HepG2 (cell line): ENCODE data around the gene C1QTNF3. TPM values are rescaled to one million over a fixed set of nuclear protein-coding genes. Genes with fewer than 3 reads are reported as not detected.
A peak's percentile ranks its signal among the peaks of the same experiment; 100 is the strongest.

Experiments used
- ATAC-seq: fragments of 200-7000 bp; cut with Tn5 transposase; 3 replicates; pipeline ENCODE4 v1.9.1; 2020; ENCODE audit warnings: mild to moderate bottlenecking, moderate library complexity
- BruUV-seq: library from RNA; stranded (reverse); fragments of 400-500 nt; replicated peaks from 2 replicates; lab custom pipeline; 2021; lab: Mats Ljungman, UMichigan
- CTCF ChIA-PET: fragments of 300-600 bp; formaldehyde crosslinking; extraction: SDS; loops from one replicate; lab custom pipeline; 2021; ENCODE audit warnings: low total read pairs, inconsistent platforms, low intra/inter-chr PET ratio; lab: Yijun Ruan, JAX
- POLR2A ChIA-PET: fragments of 350-600 bp; sonication (Branson Sonifier 250); formaldehyde crosslinking; loops from one replicate; lab custom pipeline; 2020; ENCODE audit warnings: antibody characterized with exemption, inconsistent platforms; lab: Yijun Ruan, JAX
- DNase-seq: peaks from one replicate; pipeline ENCODE4 v3.0.0-alpha.2; 2015; ENCODE audit warnings: low spot score
- FAIRE-seq: peaks from 3 replicates; lab custom pipeline; 2011; peaks lifted over from hg19 to GRCh38; lab: Jason Lieb, UNC
- H2AFZ ChIP-seq: one replicate; pipeline ENCODE4 v1.6.1; 2011; ENCODE audit warnings: low read length, inconsistent platforms
- H3K27ac ChIP-seq: fragments of 300-600 bp; 3 replicates; pipeline ENCODE4 v1.8.0; 2011; ENCODE audit warnings: mixed run types, mild to moderate bottlenecking, mixed read lengths, low read length, inconsistent platforms; ENCODE audit not compliant: insufficient read depth; ENCODE audit errors: extremely low read length
- H3K27me3 ChIP-seq, 2 experiments: fragments of 200-600 bp in 1 of 2; 2 replicates in 1 of 2; 3 replicates in 1 of 2; pipeline versions ENCODE4 v1.6.0 to v1.8.0; 2011; ENCODE audit warnings: low read length in 2 of 2, mild to moderate bottlenecking in 2 of 2, moderate library complexity in 2 of 2, inconsistent platforms in 1 of 2; ENCODE audit not compliant: insufficient read depth in 2 of 2, control insufficient read depth in 1 of 2
- H3K36me3 ChIP-seq, 2 experiments: fragments of 200-600 bp in 1 of 2; replicated peaks in 1 of 2; 2 replicates in 1 of 2; 3 replicates in 1 of 2; pipeline versions ENCODE4 v1.5.1 to v1.8.0; 2011; ENCODE audit warnings: low read length in 2 of 2, inconsistent platforms in 1 of 2; ENCODE audit not compliant: insufficient read depth in 2 of 2, control insufficient read depth in 1 of 2
- H3K4me1 ChIP-seq: 2 replicates; pipeline ENCODE4 v1.5.1; 2012; ENCODE audit warnings: low read length, inconsistent platforms; ENCODE audit not compliant: insufficient read depth
- H3K4me2 ChIP-seq: 2 replicates; pipeline ENCODE4 v1.6.0; 2011; ENCODE audit warnings: low read depth, low read length, inconsistent platforms
- H3K4me3 ChIP-seq, 3 experiments: fragments of 200-600 bp in 1 of 3; sonication (generic), shearing (Covaris generic) in 1 of 3; replicated peaks in 1 of 3; 2 replicates each; pipeline ENCODE4 v1.5.1; 2011 to 2016; ENCODE audit warnings: low read length in 3 of 3, inconsistent platforms in 2 of 3, low read depth in 2 of 3, mild to moderate bottlenecking in 2 of 3, control low read depth in 1 of 3, mixed read lengths in 1 of 3; ENCODE audit not compliant: insufficient read depth in 1 of 3
- H3K79me2 ChIP-seq: one replicate; pipeline ENCODE4 v1.6.1; 2011; ENCODE audit warnings: low read length, inconsistent platforms; ENCODE audit not compliant: insufficient read depth
- H3K9ac ChIP-seq: 2 replicates; pipeline ENCODE4 v1.6.0; 2011; ENCODE audit warnings: mild to moderate bottlenecking, low read depth, low read length, inconsistent platforms; ENCODE audit not compliant: insufficient read depth
- H3K9me3 ChIP-seq: 2 replicates; pipeline ENCODE4 v1.5.1; 2012; ENCODE audit warnings: mild to moderate bottlenecking, low read length
- H4K20me1 ChIP-seq: 2 replicates; pipeline ENCODE4 v1.6.0; 2011; ENCODE audit warnings: inconsistent platforms, mild to moderate bottlenecking, low read length, moderate library complexity; ENCODE audit not compliant: insufficient read depth
- BORCS8-MEF2B ChIP-seq: sonication (generic); formaldehyde crosslinking; IDR thresholded peaks from 2 replicates; pipeline ENCODE4 v1.8.0; 2022; ENCODE audit warnings: mild to moderate bottlenecking, missing genetic modification reagents
- EZH2 ChIP-seq: conservative IDR thresholded peaks from 2 replicates; pipeline ENCODE4 v1.6.1; 2012; ENCODE audit warnings: mild to moderate bottlenecking, low read depth, low read length, moderate library complexity
- MLLT10 ChIP-seq: sonication (generic); formaldehyde crosslinking; IDR thresholded peaks from 2 replicates; pipeline ENCODE4 v1.4.0; 2020; ENCODE audit warnings: missing genetic modification reagents
- ZNF564 ChIP-seq: sonication (generic); formaldehyde crosslinking; IDR thresholded peaks from 2 replicates; pipeline ENCODE4 v1.8.1; 2023; ENCODE audit warnings: mild to moderate bottlenecking, missing genetic modification reagents
- WGBS: methylation state at CpG from one replicate; pipeline ENCODE4 v1.1.6; 2017; ENCODE audit warnings: low lambda C conversion rate; 5-methylcytosine and 5-hydroxymethylcytosine counted together
- in situ Hi-C: cut with HindIII; loops from 2 replicates; pipeline ENCODE4 v1.10.0; 2017; ENCODE audit warnings: low pct_unique_long_range_greater_than_20kb; ENCODE audit not compliant: extremely low pct_ligation_motif_present
- intact Hi-C: fragments of 100-400 bp; cut with micrococcal nuclease; formaldehyde crosslinking; loops from one replicate; pipeline ENCODE4 v1.10.0; 2022; ENCODE audit not compliant: unreplicated experiment
- polyA plus RNA-seq, 8 experiments: library from polyadenylated mRNA; depleted of rRNA in 3 of 8; stranded (reverse) in 7 of 8; unstranded in 1 of 8; fragments of >200 nt; fragmentation: Illumina TruSeq in 4 of 8; extraction: Trizol in 4 of 8; gene quantifications; 2 replicates each; pipeline versions ENCODE4 v1.2.1 to v1.2.3, GENCODE V29; 2011 to 2016; ENCODE audit warnings: low read depth in 4 of 8, missing spikeins in 1 of 8, mixed read lengths in 1 of 8; ENCODE audit not compliant: insufficient read depth in 1 of 8
- total RNA-seq, 5 experiments: library from RNA; depleted of rRNA; stranded (reverse); fragments of >200 nt; fragmentation: Illumina TruSeq; extraction: Trizol; gene quantifications; 2 replicates each; pipeline ENCODE4 v1.2.3, GENCODE V29; 2016; ENCODE audit warnings: low read depth in 1 of 5

Gene C1QTNF3
- total and polyA plus RNA-seq, 2 of the 13 experiments (the other 11 are each of a cell fraction or from before 2014, with no cell fraction given) = 3.3 to 10.8 TPM

DNA sequence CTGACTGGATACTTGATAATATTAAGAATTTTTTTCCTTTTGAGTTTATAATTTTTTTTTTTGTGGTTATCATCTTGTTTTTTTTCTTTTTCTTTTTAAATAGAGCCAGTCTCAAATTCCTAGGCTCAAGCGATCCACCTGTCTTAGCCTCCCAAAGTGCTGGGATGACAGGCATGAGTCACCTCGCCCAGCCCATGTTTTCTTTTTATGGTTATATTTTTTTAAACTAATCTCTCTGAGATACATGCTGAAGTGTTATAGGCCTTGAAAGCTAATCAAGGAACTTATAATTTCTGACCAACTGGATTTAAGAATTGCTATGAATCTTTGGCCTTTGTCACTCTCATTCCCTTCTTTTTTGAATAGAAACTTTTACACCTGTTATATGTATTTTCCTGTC, 28.4 kb downstream of the C1QTNF3 start:
- Histone ChIP-seq H3K27me3 (no peaks in the 10 kb centered on the region), H3K9me3 (no peaks in the 10 kb centered on the region), H3K27ac (no peak overlapping the region), H3K79me2 (no peaks in the 10 kb centered on the region), H3K36me3 (no peaks in the 10 kb centered on the region; a peak in 1 of 5 replicates), H4K20me1 (no peaks in the 10 kb centered on the region), H3K4me1 (peaks cover 27% of the 10 kb centered on the region), H2AFZ (no peak overlapping the region), H3K9ac (no peak overlapping the region)
- BruUV-seq = no TSS peak
- FAIRE-seq (no peak), ATAC-seq (no peak), DNase-seq (no peak)
- CTCF ChIA-PET = no interaction called here
- in situ Hi-C loops (no loop called here), intact Hi-C loops (no loop called here)
- POLR2A ChIA-PET = no interaction called here
- 97% methylated on average over 2 of the region's 2 CpGs for WGBS
- TF ChIP-seq MLLT10 = no peak
- TF ChIP-seq, all 625 proteins: peak for 0
- H3K4me2 ChIP-seq = no peak overlapping the region
- no peak overlapping the region for H3K4me3 ChIP-seq

DNA sequence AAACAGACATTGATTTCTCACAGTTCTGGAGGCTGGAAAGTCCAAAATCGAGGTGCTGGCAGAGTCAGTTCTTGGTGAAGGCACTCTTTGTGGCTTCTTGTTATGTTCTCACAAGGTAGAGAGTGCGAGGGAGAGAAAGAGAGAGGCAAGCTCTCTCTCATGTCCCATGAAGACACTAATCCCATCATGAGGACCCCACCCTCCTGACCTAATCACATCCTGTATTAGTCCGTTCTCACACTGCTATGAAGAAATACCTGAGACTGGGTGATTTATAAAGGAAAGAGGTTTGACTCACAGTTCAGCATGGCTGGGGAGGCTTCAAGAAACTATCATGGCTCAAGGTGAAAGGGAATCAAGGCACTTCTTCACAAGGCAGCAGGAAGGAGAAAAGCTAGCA, 29.5 kb downstream of the C1QTNF3 start:
- DNase-seq (no peak), FAIRE-seq (no peak), ATAC-seq (no peak)
- Histone ChIP-seq H3K4me2 (no peak overlapping the region), H4K20me1 (no peaks in the 10 kb centered on the region), H3K9ac (no peak overlapping the region), H3K79me2 (no peaks in the 10 kb centered on the region), H3K4me1 (peaks cover 37% of the 10 kb centered on the region), H3K27ac (no peak overlapping the region), H3K36me3 (no peaks in the 10 kb centered on the region; a peak in 1 of 5 replicates), H3K4me3 (no peak overlapping the region), H3K9me3 (no peaks in the 10 kb centered on the region), H3K27me3 (no peaks in the 10 kb centered on the region), H2AFZ (no peak overlapping the region)
- 82% methylated on average over 3 of the region's 3 CpGs for WGBS
- ChIA-PET CTCF (no interaction called here), POLR2A (no interaction called here)
- intact Hi-C loops (no loop called here), in situ Hi-C loops (no loop called here)
- BruUV-seq = no TSS peak
- TF ChIP-seq EZH2 = no peak
- TF ChIP-seq BORCS8-MEF2B = no peak
- peak; percentile 86 for TF ChIP-seq ZNF564 (CRISPR knock-in tag)
